Heart left ventricle (tissue), 16 donors: ENCODE measurements around the gene SH3BGRL3. TPM values are rescaled to one million over a fixed set of nuclear protein-coding genes. Genes with fewer than 3 reads are reported as not detected.

Experiments used
- ATAC-seq, 4 donors: fragments of 200-7000 bp; cut with Tn5 transposase; one replicate each; pipeline ENCODE4 v1.9.1; 2020 to 2022; ENCODE audit warnings: moderate library complexity in 4 of 4, mild to moderate bottlenecking in 3 of 4, moderate number of reproducible peaks in 1 of 4
- DNase-seq, 5 donors: peaks; one replicate each; pipeline ENCODE4 v3.0.0-alpha.2; 2020
- H3K27ac ChIP-seq, 12 donors: fragments of 200-600 bp; sonication (generic) in 4 of 12; one replicate each; pipeline versions ENCODE4 v1.5.0 to v1.8.0; 2016 to 2022; ENCODE audit warnings: mild to moderate bottlenecking in 2 of 12
- H3K27me3 ChIP-seq, 9 donors: fragments of 200-600 bp; sonication (generic) in 2 of 9; one replicate each; pipeline versions ENCODE4 v1.5.1 to v1.8.0; 2016 to 2022; ENCODE audit warnings: mild to moderate bottlenecking in 3 of 9
- H3K36me3 ChIP-seq, 9 donors: fragments of 200-600 bp; sonication (generic) in 2 of 9; one replicate each; pipeline versions ENCODE4 v1.5.0 to v1.8.0; 2018 to 2022; ENCODE audit warnings: mild to moderate bottlenecking in 2 of 9
- H3K4me1 ChIP-seq, 12 donors: fragments of 200-600 bp; sonication (generic) in 4 of 12; one replicate each; pipeline versions ENCODE4 v1.5.0 to v1.8.0; 2016 to 2022; ENCODE audit warnings: mild to moderate bottlenecking in 3 of 12
- H3K4me3 ChIP-seq, 12 donors: fragments of 200-600 bp; sonication (generic) in 4 of 12; one replicate each; pipeline versions ENCODE4 v1.5.0 to v1.8.0; 2017 to 2022; ENCODE audit warnings: mild to moderate bottlenecking in 9 of 12, moderate library complexity in 4 of 12
- H3K9me3 ChIP-seq, 12 donors: fragments of 200-600 bp; sonication (generic) in 4 of 12; one replicate each; pipeline versions ENCODE4 v1.5.0 to v1.8.0; 2016 to 2022; ENCODE audit warnings: mild to moderate bottlenecking in 1 of 12
- POLR2A ChIP-seq, 2 donors: fragments of 450-650 bp; IDR thresholded peaks; one replicate each; pipeline ENCODE4 v1.6.1; 2017; ENCODE audit warnings: antibody characterized with exemption in 2 of 2, mild to moderate bottlenecking in 2 of 2, moderate library complexity in 2 of 2
- WGBS, 4 donors: extraction: QIAGEN DNeasy Blood & Tissue Kit in 2 of 4; methylation state at CpG; one replicate each; pipeline versions ENCODE4 v1.1.5 to v1.1.7; 2013 to 2018; 5-methylcytosine and 5-hydroxymethylcytosine counted together
- intact Hi-C, 10 donors: fragments of 100-400 bp; cut with DNase I; formaldehyde crosslinking; loops; one replicate each; pipeline versions ENCODE4 v1.11.1 to v1.14.2; 2022
- polyA plus RNA-seq, 2 donors: library from polyadenylated mRNA; stranded (reverse); fragments of 200-250 nt; gene quantifications; one replicate each; pipeline ENCODE4 v1.2.3, GENCODE V29; 2013
- total RNA-seq, 9 donors: library from RNA; depleted of rRNA in 2 of 9; stranded (reverse); fragments of >200 nt in 2 of 9; fragmentation: NEBNext Ultra II Directional in 3 of 9; extraction: Animal tissue kit (Norgen Biotek cat#: 25700) in 3 of 9; gene quantifications; one replicate each; pipeline versions ENCODE4 v1.1.0 to v1.2.4, GENCODE V29; 2016 to 2023
- TF ChIP-seq, protein P1 (sequence below), 12 donors: fragments of 200-600 bp; sonication (generic) in 4 of 12; IDR thresholded peaks; one replicate each; pipeline versions ENCODE4 v1.5.0 to v1.8.0; 2018 to 2022; ENCODE audit warnings: antibody characterized with exemption in 12 of 12, mild to moderate bottlenecking in 5 of 12
- donor health status: ischemic (EF 13 %, LVEDD 7.1; RV severe dilation, severe dysfunction).
- donor health status: healthy with polysubstance abuse.
- donor health status: DM: no; HTN: yes; CAD: no.
- donor health status: DM: no; HTN: no; CAD: no.
- donor health status: ischemic (EF 25% LVEDD 6.9; RV normal size, moderate dysfunction).
- donor health status: ischemic (EF 25% LVEDD 5.7; RV mildly dilated, moderate dysfunction).
- donor health status: healthy.
- donor health status: DM: yes; HTN: yes; CAD: no.
- donor health status: ischemic (EF 35%, LVEDD 5.7; RV mildly dilated, moderate dysfunction).
- donor health status: nonischemic (EF 11% LVEDD 7.7; RV severe dilation, severe dysfunction).
- donor health status: DM: yes; HTN: yes; CAD: no.
- donor health status: PGD.
- donor health status: ischemic (EF 29% LVEDD 5.4; RV normal size, mild dysfunction).
- donor health status: nonischemic (EF 23%, LVEDD 6.1; RV moderate dilation, normal function).

SH3BGRL3 gene
- total and polyA plus RNA-seq, 11 donors = 22.4 to 234 (median 43.8) TPM

- no peak for TF ChIP-seq POLR2A (IDR thresholded peaks at IDR 0.05)
- TF ChIP-seq, protein P1, sequence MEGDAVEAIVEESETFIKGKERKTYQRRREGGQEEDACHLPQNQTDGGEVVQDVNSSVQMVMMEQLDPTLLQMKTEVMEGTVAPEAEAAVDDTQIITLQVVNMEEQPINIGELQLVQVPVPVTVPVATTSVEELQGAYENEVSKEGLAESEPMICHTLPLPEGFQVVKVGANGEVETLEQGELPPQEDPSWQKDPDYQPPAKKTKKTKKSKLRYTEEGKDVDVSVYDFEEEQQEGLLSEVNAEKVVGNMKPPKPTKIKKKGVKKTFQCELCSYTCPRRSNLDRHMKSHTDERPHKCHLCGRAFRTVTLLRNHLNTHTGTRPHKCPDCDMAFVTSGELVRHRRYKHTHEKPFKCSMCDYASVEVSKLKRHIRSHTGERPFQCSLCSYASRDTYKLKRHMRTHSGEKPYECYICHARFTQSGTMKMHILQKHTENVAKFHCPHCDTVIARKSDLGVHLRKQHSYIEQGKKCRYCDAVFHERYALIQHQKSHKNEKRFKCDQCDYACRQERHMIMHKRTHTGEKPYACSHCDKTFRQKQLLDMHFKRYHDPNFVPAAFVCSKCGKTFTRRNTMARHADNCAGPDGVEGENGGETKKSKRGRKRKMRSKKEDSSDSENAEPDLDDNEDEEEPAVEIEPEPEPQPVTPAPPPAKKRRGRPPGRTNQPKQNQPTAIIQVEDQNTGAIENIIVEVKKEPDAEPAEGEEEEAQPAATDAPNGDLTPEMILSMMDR (IDR thresholded peaks at IDR 0.05) = no peak
- 85 to 88% (median 86%) methylated on average over 11 of the region's 11 CpGs for WGBS, 4 donors
- H3K9me3 ChIP-seq = no peaks in the 10 kb centered on the region
- no peak overlapping the region for H3K27ac ChIP-seq
- no peak overlapping the region for H3K4me3 ChIP-seq
- H3K27me3 ChIP-seq = no peaks in the 10 kb centered on the region
- no peak for ATAC-seq
- no peak for DNase-seq
- peaks cover 0 to 50% (median 0%) of the 10 kb centered on the region in 12 donors for H3K4me1 ChIP-seq
- H3K36me3 ChIP-seq = peaks cover 0 to 8% (median 0%) of the 10 kb centered on the region in 9 donors
- intact Hi-C loops = no loop called here
Observed at GRCh38 chr1:26293911-26294463, 14.1 kb downstream of the SH3BGRL3 start.

GRCh38 chr1:26295194-26296138 lies 15.6 kb downstream of the SH3BGRL3 start:
- Histone ChIP-seq H3K4me3 (no peak overlapping the region), H3K9me3 (no peaks in the 10 kb centered on the region), H3K27me3 (no peaks in the 10 kb centered on the region), H3K4me1 (peaks cover 0 to 35% (median 0%) of the 10 kb centered on the region in 12 donors), H3K27ac (no peak overlapping the region), H3K36me3 (peaks cover 0 to 8% (median 0%) of the 10 kb centered on the region in 9 donors)
- ATAC-seq (no peak), DNase-seq (no peak)
- intact Hi-C loops = no loop called here
- WGBS, 4 donors = 89 to 91% (median 91%) methylated on average over 22 of the region's 22 CpGs
- TF ChIP-seq, protein P1 (IDR thresholded peaks at IDR 0.05) = no peak
- TF ChIP-seq POLR2A (IDR thresholded peaks at IDR 0.05) = no peak

DNA sequence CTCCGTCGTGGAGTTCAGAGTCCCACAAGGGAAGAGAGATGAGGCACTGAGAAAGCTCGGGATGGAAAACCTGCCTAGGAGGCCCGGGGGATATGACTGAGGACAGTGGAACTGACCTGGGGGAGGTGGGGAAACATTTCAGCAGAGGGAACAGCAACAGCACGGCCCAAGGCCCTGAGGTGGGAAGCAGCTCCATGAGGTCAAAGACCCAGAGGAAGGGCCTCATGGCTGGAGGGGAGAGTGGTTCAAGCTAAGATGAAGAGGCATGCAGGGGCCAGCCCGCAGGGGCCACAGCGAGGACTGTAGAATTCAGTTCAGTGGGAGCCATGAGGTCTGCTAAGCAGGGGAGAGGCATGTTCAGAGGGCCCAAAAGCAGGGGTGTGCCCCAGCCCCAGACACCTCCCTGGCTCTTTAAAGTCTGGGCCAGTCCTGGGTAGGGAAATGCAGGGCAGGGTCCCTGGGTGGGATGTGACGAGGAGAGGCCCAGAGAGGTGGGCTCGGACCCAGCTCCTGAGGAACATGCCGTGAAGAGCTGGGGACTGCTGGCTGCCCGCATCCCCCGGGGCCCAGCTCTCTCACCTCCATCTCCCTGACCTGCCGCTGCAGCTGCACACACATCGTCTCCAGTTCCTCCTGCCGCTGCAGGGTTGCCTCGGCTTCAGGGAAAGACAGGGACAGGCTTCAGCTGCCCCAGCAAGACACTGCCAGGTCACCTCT lies 16.6 kb downstream of the SH3BGRL3 start:
- intact Hi-C loops = no loop called here
- no peaks in the 10 kb centered on the region for H3K27me3 ChIP-seq
- ATAC-seq (no peak), DNase-seq (no peak)
- H3K36me3 ChIP-seq = peaks cover 0 to 8% (median 0%) of the 10 kb centered on the region in 9 donors
- H3K27ac ChIP-seq = no peak overlapping the region
- TF ChIP-seq POLR2A (IDR thresholded peaks at IDR 0.05) = no peak
- TF ChIP-seq, protein P1 (IDR thresholded peaks at IDR 0.05) = no peak
- H3K9me3 ChIP-seq = no peaks in the 10 kb centered on the region
- H3K4me1 ChIP-seq = peaks cover 0 to 25% (median 0%) of the 10 kb centered on the region in 12 donors
- H3K4me3 ChIP-seq = no peak overlapping the region
- 85 to 91% (median 88%) methylated on average over 12 to 16 of the region's 16 CpGs for WGBS, 4 donors
